Measurements from ENCODE around the gene VPS11.
"Not testable (repeated sequence)": the region's sequence is repeated elsewhere in the genome, so short reads cannot be mapped to it uniquely, and the experiment has no call there.

The VPS11 gene

DNA sequence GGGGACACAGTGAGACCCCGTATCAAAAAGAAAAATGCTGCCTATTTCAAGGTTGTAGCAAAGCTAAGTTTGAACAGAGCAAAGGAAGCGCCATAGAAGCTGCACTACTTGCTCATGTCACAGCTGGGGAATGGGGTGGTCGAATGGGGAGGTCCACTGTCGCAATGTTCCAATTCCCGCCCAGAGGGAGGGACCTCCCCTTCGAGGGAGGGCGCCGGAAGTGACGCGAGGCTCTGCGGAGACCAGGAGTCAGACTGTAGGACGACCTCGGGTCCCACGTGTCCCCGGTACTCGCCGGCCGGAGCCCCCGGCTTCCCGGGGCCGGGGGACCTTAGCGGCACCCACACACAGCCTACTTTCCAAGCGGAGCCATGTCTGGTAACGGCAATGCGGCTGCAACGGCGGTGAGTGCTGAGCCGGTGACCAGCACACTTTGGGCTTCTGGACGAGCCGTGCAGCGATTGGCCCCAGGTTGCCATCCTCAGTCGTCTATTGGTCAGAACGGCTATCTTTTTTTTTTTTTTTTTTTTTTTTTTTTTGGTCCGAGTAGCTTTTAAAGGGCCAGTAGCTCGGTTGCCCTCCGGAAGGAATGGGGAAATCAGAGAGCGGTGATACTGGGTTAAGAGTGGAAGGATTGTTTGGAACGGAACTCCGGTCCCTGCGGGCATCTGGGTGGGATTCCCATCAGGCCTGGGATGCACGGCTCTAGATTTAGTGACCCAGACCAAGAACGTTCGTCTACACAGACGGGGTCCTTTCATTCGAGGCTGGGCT lies 17.2 kb downstream of the VPS11 start, which contains the start of gene HMBS:
Gene HMBS, plus strand, starts transcription at position 219 of the 774 bp plus-strand sequence. Its CDS starts 153 bp downstream, at position 372.
- DNase-seq = peak; percentile 94

DNA sequence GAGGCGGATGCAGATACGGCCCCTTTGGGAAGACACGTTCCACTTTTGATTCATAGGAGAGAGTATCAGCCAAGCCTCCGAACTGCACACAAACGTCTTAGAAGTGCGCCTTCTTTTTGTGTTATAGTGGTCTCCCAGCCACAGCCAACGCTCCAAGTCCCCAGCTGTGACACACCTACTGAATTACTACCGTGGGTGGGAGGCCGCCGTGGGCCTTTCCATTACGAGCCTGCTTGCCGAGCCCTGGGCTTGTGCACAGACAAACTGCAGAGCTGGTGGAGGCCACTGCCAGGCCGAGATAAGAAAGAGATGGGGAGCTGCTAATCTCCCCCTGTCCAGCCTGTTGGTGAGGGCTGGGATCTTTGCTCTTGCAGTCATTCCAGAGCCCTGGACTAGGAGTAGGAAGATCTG lies 17.8 kb downstream of the VPS11 start:
- peak; percentile 60 for DNase-seq

DNA sequence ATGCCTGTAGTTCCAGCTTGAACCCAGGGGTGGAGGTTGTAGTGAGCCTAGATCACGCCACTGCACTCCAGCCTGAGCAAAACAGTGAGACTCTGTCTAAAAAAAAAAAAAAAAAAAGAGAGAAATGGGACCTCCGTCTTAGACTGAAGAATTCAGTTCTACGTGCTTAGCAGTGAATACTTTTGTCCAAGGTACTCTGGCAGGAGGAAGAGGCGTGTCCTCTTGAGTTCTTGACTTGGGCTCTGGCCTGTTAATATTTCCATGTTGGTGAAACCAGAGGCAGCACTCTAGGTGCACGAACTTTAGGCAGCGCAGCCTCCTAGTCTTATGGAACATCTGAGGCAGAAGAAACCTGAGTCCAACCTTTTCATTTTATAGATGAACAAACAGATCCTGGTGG lies 19.5 kb downstream of the VPS11 start:
- no peak for DNase-seq

DNA sequence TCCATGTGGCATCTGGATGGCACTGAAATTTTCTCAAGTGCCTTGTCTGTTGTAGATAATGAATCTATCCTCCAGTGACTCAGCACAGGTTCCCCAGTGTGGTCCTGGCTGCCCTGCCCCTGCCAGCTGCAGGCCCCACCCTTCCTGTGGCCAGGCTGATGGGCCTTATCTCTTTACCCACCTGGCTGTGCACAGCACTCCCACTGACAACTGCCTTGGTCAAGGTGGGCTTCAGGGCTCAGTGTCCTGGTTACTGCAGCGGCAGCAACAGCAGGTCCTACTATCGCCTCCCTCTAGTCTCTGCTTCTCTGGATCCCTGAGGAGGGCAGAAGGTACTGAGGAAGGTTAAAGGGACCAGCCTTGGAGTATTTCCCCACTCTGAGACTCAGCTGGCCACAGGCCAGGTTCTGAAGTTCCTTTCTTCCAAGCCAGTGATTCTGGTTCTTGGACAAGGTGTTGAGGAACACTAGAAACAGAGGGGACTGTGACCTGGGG lies 20.2 kb downstream of the VPS11 start:
- no peak for DNase-seq

DNA sequence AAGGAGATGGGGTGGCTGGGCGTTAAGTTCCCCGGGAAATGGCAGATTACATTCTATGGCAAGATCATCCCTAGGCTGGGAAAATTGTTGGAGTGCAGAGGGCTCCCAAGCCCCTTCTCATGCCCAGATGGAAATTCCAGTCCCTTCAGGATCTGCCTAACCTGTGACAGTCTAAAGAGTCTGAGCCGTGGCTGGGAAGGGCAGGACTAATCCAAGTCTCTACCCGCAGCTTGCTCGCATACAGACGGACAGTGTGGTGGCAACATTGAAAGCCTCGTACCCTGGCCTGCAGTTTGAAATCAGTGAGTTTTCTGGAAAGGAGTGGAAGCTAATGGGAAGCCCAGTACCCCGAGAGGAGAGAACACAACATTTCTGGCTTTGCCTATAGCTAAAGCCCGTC lies 20.8 kb downstream of the VPS11 start:
- DNase-seq = no peak

DNA sequence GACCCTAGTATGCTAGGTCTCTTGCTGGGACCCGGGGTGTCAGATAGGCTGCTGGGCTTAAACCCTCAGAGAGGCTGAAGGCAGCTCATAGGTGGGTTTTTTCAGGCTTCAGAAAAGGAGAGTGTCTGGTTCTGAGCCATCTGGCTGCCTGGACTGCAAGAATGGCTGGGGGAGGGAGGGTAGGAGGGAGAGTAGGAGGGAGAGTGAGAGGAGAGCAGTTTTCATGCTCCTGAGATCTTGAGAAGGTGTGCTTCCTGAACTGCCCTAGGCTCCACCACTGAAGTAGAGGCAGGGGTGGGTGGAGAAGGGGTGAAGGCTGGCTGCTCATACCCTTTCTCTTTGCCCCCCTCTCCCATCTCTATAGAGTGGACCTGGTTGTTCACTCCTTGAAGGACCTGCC lies 21.7 kb downstream of the VPS11 start:
- no peak for DNase-seq

DNA sequence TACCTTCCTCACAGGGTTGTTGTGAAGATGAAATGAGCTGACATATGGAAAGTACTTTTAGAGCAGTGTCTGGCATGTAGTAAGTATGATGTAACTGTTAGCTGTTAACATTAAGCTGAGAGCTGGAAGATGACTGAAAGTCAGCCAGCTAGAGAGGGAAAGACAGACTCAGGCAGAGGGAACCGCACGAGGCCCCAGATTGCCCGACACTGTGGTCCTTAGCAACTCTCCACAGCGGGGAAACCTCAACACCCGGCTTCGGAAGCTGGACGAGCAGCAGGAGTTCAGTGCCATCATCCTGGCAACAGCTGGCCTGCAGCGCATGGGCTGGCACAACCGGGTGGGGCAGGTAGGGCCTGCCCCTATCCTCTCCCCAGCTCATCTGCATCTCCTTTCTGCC lies 23.6 kb downstream of the VPS11 start:
- DNase-seq = no peak

DNA sequence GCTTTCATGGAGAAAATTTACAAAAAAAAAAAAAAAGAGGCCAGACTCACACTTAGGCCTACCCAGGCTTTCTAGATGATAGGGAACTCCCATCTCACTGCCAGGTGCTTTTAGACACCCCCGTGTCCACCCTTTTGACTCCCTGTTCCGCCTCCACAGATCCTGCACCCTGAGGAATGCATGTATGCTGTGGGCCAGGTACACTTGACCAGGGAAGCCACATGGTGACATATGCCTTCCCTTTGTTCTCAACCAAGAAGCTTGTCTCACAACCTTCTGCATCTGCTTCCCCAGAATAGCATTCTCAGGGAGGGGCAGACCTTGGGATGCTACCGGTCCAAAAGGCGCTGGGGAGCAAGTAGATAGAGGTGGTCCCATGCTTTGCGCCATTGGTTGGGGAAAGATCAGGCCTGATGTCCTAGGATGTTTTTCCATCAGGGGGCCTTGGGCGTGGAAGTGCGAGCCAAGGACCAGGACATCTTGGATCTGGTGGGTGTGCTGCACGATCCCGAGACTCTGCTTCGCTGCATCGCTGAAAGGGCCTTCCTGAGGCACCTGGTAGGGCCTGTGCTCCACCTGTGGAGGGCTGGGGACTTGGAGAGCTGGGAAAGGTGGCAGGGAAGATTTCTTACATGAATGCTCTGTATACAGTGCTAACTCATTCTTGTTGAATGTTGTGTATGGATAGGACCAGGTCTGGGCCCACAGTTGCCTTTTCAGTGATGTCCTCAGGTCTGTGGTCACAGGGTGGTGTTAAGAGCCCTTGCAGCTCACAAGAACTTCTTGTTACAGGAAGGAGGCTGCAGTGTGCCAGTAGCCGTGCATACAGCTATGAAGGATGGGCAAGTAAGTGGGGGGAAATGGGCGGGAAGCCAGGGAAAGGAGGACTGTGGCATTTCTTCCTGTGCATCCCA lies 24.6 kb downstream of the VPS11 start:
- DNase-seq = no peak

DNA sequence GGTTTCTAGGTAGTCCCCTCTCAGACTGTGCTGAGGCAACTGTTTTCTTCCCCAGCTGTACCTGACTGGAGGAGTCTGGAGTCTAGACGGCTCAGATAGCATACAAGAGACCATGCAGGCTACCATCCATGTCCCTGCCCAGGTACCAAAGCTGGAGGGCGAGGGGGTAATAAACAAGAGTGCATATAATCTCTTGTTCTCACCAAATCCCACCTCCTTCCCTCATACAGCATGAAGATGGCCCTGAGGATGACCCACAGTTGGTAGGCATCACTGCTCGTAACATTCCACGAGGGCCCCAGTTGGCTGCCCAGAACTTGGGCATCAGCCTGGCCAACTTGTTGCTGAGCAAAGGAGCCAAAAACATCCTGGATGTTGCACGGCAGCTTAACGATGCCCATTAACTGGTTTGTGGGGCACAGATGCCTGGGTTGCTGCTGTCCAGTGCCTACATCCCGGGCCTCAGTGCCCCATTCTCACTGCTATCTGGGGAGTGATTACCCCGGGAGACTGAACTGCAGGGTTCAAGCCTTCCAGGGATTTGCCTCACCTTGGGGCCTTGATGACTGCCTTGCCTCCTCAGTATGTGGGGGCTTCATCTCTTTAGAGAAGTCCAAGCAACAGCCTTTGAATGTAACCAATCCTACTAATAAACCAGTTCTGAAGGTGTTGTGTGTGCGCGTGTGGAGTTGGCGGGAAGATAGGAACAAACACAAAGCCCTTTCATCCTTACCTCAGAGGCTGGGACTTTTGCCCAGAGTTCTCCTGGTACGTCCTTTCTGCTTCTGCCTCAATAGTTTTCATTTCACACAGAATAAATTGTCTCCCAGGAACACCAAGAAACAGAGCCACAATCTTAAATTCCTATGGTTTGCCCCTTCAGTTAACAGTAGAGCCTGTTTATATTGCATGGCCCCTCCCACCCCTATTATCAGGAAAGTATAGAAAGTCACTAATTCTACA lies 25.5 kb downstream of the VPS11 start:
- DNase-seq = peak; percentile 43

DNA sequence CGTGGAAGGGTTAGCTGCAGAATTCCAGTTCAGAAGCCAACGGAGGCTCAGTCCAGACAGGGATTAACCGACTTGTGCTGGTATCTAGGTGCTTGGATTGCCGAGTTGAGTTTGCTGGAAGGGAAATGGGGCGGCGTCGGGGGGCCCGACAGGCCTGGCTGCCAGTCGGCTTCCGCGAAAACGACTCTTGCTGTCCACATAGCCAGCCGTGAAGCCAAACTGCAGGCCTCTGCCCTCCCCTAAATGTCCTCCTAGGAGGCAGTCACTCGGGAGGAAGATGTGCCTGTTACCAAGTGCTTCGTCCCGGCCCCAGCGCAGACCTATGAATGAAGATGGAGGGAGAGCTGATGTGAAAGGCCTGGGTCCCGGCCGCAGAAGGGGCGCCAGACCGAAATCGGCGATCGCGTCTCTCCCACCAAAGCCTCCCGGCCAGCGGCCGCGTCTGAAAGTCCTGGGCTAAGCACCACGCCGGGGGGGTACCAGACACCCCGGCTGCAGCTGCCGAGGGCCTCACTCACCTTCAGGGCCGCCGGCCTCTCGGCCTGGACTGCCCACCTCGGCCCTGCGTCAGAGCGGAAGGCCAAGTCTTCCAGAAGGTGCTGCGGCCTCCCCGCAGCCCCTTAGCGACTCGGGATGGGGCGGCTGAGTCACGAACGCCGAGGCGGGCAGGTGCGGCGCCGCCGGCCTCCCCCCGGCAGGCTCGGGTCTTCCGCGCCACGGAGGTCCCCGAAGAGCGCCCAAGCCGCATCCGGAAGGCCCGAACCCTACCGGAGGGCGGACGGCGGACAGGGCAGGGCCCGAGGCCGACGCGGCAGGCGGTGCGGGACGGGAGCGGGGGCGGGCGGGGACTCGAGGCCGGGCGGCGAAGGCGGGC lies 26.6 kb downstream of the VPS11 start:
- peak; percentile 52 for DNase-seq

DNA sequence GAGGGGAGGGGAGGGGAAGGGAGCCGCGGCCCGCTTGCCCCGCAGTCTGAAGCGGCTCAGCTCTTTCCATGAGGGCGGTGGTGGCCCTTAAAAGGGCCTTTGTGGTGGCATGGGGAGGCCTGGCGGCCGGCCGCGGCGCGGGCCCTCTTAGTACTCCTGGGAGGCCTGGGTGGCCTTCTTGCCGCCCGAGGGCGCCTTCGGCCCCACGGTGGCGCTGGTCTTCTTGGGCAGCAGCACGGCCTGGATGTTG lies 27.1 kb downstream of the VPS11 start:
- DNase-seq = peak; percentile 69

DNA sequence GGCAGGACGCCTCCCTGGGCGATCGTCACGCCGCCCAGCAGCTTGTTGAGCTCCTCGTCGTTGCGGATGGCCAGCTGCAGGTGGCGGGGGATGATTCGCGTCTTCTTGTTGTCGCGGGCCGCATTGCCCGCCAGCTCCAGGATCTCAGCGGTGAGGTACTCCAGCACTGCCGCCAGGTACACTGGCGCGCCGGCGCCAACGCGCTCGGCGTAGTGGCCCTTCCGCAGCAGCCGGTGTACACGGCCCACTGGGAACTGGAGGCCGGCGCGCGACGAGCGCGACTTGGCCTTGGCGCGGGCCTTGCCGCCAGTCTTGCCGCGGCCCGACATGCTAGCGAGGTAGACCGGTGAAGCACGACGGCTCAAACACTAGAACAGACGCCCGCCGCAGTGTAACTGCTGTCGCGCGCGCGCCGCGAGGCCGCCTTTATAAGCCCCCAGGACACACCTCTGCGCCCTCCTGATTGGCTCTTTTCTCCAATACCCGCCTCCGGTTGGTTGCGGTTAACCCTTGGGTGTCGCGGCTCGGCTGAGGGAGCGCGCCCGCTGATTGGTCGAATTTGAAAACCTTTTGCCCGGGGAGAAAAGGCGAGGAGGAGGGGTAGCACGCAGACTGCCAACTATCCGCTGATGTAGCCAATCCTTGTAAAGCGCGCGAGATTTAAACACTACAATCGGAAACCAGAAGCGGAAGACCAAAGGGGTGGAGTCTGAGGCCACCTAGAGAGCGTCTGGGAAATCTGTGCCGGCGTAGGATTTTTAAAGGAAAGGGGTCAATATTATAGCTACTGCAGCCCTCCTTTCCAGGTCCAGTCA lies 27.7 kb downstream of the VPS11 start:
- peak; percentile 100 for DNase-seq

DNA sequence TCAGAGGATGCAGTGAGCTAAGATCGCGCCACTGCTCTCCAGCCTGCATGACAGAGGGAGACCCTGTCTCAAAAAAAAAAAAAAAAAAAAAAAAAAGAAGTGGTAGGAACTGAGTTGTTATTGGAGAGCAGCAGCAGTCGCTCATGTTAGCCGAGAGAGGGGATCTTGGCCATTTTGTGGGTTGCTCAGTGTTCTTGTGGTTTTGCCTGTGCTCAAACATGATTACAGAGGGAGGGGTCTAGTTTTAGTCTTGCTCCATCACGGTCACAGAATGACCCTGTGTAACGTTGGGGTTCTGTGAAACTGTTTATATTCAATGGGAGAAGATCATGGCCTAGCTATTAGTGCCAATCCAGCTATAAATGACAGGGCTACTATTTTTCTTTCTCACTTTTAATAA lies 32.1 kb downstream of the VPS11 start:
- DNase-seq = no peak

DNA sequence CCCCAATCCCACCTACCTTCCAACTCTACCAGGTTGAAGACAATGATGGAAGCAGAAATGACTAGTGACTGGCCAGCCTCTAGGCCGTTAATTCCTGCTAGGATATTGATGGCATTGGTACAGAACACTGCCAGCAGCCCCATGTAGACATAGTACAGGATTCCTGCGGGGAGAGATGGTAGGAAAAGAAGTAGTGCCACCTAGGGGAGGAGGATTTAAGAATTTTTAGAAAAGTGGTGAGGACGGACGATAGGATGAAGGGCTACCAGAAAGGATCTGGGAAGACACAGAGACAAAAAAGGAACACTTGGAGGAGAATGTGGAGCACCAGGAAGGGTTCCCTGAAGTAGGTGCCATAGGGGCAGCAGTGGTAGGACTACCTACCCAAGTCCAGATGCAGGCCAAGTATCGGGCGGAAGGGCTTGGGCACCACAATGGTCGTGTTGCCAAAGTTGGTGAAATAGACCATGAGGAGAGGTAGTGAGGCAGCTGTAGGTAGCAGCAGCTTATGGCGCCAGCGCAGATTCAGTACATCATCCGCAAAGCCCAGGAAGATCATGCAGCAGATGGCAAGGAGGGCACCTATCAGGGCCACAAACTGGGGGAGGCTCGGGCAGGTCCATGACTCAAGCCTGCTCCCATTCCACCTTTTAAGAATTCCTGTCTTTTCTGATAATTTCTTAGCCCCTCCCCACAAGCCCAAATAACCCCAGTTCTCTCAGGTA lies 32.8 kb downstream of the VPS11 start:
- DNase-seq = no peak

DNA sequence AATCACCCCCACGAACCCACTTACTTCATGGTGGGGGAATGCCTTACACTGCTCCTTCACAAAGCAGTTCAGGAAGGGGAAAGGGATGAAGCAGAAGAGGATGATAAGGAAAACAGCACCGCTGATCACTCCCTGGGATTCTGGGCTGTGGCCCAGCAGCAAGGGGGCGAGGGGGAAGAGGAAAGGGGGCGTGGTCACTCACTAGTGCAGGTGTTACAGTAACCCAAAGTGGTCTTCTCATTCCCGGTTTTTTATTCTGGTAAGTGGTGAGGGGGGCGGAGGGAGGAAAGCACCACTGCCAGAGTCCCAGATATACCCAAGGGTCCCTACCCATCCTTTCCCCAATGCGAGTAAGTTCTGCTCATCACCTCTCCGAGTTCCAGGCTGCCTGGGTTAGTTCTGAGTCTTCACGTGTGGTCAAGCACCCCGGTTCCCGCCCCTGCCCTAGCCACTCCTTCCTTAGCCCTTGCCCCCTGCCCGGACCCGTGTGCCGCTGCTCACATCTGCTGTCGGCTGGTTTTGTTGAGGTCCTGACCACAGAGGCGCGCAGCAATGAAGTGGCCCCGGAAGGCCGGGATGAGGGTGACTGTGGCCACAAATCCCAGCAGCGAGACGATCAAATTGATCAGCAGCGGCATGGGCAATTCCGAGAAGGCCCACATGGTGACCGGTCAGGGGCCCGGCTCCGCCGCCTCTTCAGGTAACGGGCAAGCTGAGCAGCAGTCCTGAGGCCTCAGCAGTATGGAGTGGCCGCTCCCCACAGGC lies 33.6 kb downstream of the VPS11 start:
- no peak for DNase-seq

DNA sequence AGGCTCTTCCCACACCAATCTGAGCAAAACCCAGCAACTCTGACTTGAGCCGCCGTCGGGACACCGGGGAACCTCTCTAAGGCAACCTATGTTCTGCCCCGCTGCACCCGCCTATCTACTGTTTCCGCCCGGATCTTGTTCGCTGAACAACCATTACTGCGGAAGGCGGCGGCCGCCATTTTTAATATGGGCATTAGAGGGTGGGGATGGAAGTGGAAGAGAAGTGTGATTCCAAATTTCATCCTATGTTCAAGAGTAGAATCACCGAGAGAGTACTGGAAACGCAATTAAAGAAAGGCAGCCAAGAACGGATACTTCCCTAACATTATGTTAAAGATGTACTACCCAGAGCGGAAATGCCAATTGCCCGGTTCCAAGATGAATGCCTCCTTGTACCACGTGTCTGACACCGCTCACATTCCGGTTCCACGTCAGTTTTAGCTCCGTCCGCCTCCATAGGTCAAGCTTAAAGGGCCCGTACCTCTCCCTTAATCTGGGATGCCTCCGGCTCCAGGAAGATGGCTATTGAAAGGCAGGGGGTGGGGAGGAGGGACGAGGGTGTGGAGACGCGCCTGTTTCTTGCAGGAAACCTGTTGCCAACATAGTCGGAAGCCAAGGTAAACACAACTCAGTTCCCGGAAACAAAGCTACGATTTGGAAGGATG lies 34.3 kb downstream of the VPS11 start, which contains the start of gene DPAGT1:
Gene DPAGT1, minus strand, starts transcription at position 95 of the 665 bp plus-strand sequence. CDS start 198 bp downstream, outside the sequence.
- peak; percentile 90 for DNase-seq

DNA sequence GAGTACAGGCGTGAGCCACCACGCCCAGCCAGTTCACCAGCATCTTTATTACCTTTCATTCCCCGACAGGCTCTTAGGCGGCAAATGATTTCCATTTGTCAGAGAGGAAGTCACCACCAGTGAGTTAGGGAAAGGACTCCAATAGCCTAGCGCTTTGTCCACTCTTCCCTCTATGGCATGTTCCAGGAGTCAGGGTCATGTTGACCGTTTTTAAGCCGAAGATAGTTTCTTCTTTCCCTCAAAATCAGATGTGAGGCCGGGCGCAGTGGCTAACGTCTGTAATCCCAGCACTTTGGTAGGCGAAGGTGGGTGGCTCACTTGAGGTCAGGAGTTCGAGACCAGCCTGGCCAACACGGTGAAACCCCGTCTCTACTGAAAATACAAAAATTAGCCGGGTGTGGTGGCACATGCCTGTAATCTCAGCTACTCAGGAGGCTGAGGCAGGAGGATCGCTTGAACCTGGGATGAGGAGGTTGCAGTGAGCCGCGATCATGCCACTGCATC lies 35.6 kb downstream of the VPS11 start:
- DNase-seq = not testable (repeated sequence)

DNA sequence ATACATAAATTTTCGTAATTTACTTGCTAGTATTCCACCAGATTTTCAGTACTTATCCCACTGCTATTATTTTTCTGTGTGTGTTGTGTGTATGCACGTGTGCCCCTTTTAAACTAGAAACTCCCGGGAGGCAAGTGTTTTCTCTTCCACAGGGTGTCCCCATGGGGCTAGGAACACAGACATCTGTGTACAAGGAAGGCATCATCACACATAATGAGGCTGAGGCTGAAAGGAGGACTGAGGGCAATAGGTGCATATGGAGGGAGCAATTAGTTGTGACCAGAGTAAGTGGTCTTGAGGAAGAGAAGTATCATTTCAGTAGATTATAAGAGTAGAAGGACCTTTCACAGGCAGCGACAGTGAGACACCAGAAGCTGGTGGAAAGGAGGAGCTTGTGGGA lies 36.2 kb downstream of the VPS11 start:
- no peak for DNase-seq

Data from stimulated activated CD8-positive, alpha-beta memory T cell treated with anti-CD3 and anti-CD28 coated beads, Interleukin-4, amount 100 ng/mL, for 48 hours (primary cell).